GM12878 (cell line): ENCODE results near the gene ATP13A1. TPM values are rescaled to one million over a fixed set of nuclear protein-coding genes. Genes with fewer than 3 reads are reported as not detected.

Experiments used
- ATF7 ChIP-seq: fragments of 450-650 bp; IDR thresholded peaks from 2 replicates; pipeline ENCODE4 v1.6.1; 2016; ENCODE audit warnings: low read depth, mild to moderate bottlenecking
- CBFB ChIP-seq: IDR thresholded peaks from 2 replicates; pipeline ENCODE4 v1.6.1; 2016; ENCODE audit warnings: antibody characterized with exemption, low read depth
- DPF2 ChIP-seq: fragments of 450-650 bp; IDR thresholded peaks from 2 replicates; pipeline ENCODE4 v1.6.1; 2017; ENCODE audit warnings: mild to moderate bottlenecking
- FOS ChIP-seq: IDR thresholded peaks from 3 replicates; pipeline ENCODE4 v1.6.1; 2011; ENCODE audit warnings: borderline replicate concordance; ENCODE audit not compliant: insufficient read length; ENCODE audit errors: extremely low read depth
- GATAD2B ChIP-seq: fragments of 450-650 bp; conservative IDR thresholded peaks from 2 replicates; pipeline ENCODE4 v1.6.1; 2017; ENCODE audit warnings: low read depth, mild to moderate bottlenecking, moderate library complexity
- HDGF ChIP-seq: fragments of 450-650 bp; IDR thresholded peaks from 2 replicates; pipeline ENCODE4 v1.6.1; 2016; ENCODE audit warnings: antibody characterized with exemption
- MEF2B ChIP-seq: fragments of 450-650 bp; IDR thresholded peaks from 2 replicates; pipeline ENCODE4 v1.6.1; 2018; ENCODE audit warnings: mild to moderate bottlenecking, moderate library complexity; ENCODE audit not compliant: partially characterized antibody, poor library complexity, severe bottlenecking
- MTA2 ChIP-seq: fragments of 450-650 bp; IDR thresholded peaks from 2 replicates; pipeline ENCODE4 v1.6.1; 2016; ENCODE audit warnings: low read depth, mild to moderate bottlenecking, moderate library complexity
- MXI1 ChIP-seq: fragments of 150-350 bp; IDR thresholded peaks from 2 replicates; pipeline ENCODE4 v1.6.1; 2011; ENCODE audit warnings: low read depth, mild to moderate bottlenecking, inconsistent platforms, low read length, improper control_type of control experiment
- MYC ChIP-seq: IDR thresholded peaks from 2 replicates; pipeline ENCODE4 v1.6.1; 2011; ENCODE audit warnings: mild to moderate bottlenecking, low read length, moderate library complexity, inconsistent platforms; ENCODE audit not compliant: insufficient read depth, insufficient replicate concordance, insufficient read length, severe bottlenecking
- NBN ChIP-seq: fragments of 450-650 bp; IDR thresholded peaks from 2 replicates; pipeline ENCODE4 v1.6.1; 2016
- RAD51 ChIP-seq: fragments of 450-650 bp; IDR thresholded peaks from 2 replicates; pipeline ENCODE4 v1.6.1; 2016; ENCODE audit warnings: moderate library complexity, mild to moderate bottlenecking, inconsistent platforms
- RB1 ChIP-seq: fragments of 450-650 bp; formaldehyde crosslinking; IDR thresholded peaks from 2 replicates; pipeline ENCODE4 v1.6.1; 2017; ENCODE audit warnings: mild to moderate bottlenecking, borderline replicate concordance
- SP1 ChIP-seq: IDR thresholded peaks from one replicate; pipeline ENCODE4 v1.6.1; 2011; ENCODE audit warnings: low read depth, low read length
- TCF12 ChIP-seq: IDR thresholded peaks from 2 replicates; pipeline ENCODE4 v1.6.1; 2011; ENCODE audit warnings: low read depth, mild to moderate bottlenecking, low read length
- ZBED1 ChIP-seq: IDR thresholded peaks from 2 replicates; pipeline ENCODE4 v1.6.1; 2016; ENCODE audit warnings: borderline replicate concordance
- polyA plus RNA-seq, 11 experiments: library from polyadenylated mRNA; depleted of rRNA in 4 of 11; unstranded in 6 of 11; stranded (reverse) in 5 of 11; fragments of >200 nt; fragmentation: Nextera tagmentation in 4 of 11; fragmentation: Illumina TruSeq in 1 of 11; extraction: Ambion mirVana in 4 of 11; extraction: Trizol in 1 of 11; gene quantifications; 1 replicate in 1 of 11; 2 replicates in 10 of 11; pipeline versions ENCODE4 v1.2.1 to v1.2.3, GENCODE V29; 2011 to 2016; ENCODE audit warnings: inconsistent platforms in 2 of 11, missing spikeins in 2 of 11, low read depth in 1 of 11
- total RNA-seq, 4 experiments: library from RNA; depleted of rRNA in 3 of 4; stranded (reverse); fragments of >200 nt in 3 of 4; fragmentation: Illumina TruSeq in 1 of 4; extraction: Trizol in 1 of 4; gene quantifications; 2 replicates each; pipeline versions ENCODE4 v1.2.1 to v1.2.3, GENCODE V29; 2013 to 2021
- TF ChIP-seq, protein P1 (sequence below): fragments of 450-650 bp; IDR thresholded peaks from 2 replicates; pipeline ENCODE4 v1.6.1; 2017; ENCODE audit warnings: low read depth, mild to moderate bottlenecking, moderate library complexity
- TF ChIP-seq, protein P2 (sequence below): fragments of 450-650 bp; formaldehyde crosslinking; IDR thresholded peaks from 2 replicates; pipeline ENCODE4 v1.5.0; 2022; ENCODE audit warnings: mild to moderate bottlenecking, missing genetic modification characterization
- TF ChIP-seq, protein P3 (sequence below): IDR thresholded peaks from 2 replicates; pipeline ENCODE4 v1.6.1; 2011; ENCODE audit warnings: borderline replicate concordance, low read depth, mild to moderate bottlenecking, moderate library complexity, mixed read lengths, low read length; ENCODE audit not compliant: insufficient read depth; ENCODE audit errors: extremely low read length
- TF ChIP-seq, protein P4 (sequence below): IDR thresholded peaks from 2 replicates; pipeline ENCODE4 v1.6.1; 2012; ENCODE audit warnings: mild to moderate bottlenecking, low read depth, low read length

ATP13A1 gene
- total and polyA plus RNA-seq, 10 of the 15 experiments (the other 5 are each of a cell fraction or from before 2014, with no cell fraction given): 0.37 to 91.0 (median 29.8) TPM

DNA sequence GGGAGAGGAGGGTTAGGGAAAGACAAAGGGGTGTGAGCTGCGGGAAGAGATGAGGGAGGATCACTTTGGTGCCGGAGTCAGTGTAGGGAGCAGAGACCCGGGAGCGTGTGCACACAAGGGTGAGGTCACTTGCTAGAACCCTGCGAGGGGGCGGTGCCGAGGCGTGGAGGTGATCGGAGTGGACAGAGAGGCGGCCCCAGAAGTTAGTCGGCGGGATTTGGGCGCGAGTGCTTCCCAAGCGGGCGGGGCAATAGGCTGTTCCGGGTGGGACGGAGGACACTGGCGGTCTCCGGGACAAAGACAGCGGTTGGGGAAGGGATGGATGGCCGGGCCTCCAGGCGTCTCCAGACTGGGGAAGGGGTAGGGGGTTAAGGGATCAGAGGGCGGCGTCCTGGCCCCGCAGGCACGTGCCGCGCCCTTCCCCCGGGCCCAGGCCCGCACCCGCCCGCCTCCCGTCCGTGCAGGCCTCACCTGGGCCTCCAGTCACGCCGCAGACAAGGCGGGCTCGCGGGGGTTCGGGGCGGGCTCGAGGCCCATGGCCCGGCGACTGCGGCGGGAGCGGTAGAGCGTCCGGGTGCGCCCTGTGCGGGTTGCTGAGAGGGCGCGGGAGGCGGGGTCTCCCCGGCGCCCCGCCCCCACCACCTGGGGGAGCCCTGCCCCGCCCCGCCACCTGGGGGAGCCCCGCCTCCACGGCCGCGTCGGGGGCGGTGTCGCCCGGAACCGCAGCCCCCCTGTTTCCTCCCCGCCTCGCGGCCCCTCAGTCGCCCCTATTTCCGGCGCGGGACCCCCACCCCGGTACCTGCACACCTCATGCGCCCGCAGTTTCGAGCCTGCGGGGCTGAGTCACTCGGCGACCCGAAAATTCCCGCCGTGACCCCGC is 35.6 kb downstream of the ATP13A1 start, which contains the start of gene LPAR2 (continued):
- TF ChIP-seq, protein P1, sequence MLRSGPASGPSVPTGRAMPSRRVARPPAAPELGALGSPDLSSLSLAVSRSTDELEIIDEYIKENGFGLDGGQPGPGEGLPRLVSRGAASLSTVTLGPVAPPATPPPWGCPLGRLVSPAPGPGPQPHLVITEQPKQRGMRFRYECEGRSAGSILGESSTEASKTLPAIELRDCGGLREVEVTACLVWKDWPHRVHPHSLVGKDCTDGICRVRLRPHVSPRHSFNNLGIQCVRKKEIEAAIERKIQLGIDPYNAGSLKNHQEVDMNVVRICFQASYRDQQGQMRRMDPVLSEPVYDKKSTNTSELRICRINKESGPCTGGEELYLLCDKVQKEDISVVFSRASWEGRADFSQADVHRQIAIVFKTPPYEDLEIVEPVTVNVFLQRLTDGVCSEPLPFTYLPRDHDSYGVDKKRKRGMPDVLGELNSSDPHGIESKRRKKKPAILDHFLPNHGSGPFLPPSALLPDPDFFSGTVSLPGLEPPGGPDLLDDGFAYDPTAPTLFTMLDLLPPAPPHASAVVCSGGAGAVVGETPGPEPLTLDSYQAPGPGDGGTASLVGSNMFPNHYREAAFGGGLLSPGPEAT: 0 out of 2 replicates have a peak, but pooled peaks have one; percentile 35
- TF ChIP-seq, protein P2, sequence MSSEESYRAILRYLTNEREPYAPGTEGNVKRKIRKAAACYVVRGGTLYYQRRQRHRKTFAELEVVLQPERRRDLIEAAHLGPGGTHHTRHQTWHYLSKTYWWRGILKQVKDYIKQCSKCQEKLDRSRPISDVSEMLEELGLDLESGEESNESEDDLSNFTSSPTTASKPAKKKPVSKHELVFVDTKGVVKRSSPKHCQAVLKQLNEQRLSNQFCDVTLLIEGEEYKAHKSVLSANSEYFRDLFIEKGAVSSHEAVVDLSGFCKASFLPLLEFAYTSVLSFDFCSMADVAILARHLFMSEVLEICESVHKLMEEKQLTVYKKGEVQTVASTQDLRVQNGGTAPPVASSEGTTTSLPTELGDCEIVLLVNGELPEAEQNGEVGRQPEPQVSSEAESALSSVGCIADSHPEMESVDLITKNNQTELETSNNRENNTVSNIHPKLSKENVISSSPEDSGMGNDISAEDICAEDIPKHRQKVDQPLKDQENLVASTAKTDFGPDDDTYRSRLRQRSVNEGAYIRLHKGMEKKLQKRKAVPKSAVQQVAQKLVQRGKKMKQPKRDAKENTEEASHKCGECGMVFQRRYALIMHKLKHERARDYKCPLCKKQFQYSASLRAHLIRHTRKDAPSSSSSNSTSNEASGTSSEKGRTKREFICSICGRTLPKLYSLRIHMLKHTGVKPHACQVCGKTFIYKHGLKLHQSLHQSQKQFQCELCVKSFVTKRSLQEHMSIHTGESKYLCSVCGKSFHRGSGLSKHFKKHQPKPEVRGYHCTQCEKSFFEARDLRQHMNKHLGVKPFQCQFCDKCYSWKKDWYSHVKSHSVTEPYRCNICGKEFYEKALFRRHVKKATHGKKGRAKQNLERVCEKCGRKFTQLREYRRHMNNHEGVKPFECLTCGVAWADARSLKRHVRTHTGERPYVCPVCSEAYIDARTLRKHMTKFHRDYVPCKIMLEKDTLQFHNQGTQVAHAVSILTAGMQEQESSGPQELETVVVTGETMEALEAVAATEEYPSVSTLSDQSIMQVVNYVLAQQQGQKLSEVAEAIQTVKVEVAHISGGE: no peak
- TF ChIP-seq DPF2 (0 out of 2 replicates have a peak, but pooled peaks have one; percentile 73), MXI1 (0 out of 2 replicates have a peak, but pooled peaks have one; percentile 58), FOS (no peak), MYC (peak; percentile 29), CBFB (no peak), MEF2B (peak; percentile 41), NBN (0 out of 2 replicates have a peak, but pooled peaks have one; percentile 7), RAD51 (no peak), MTA2 (no peak), ZBED1 (no peak; the same call in 1 of the 2 replicates), GATAD2B (0 out of 2 replicates have a peak, but pooled peaks have one; percentile 82), TCF12 (no peak), ATF7 (peak; percentile 66; the same call in 1 of the 2 replicates), SP1 (no peak), HDGF (no peak), RB1 (0 out of 2 replicates have a peak, but pooled peaks have one; percentile 17)
- TF ChIP-seq, protein P3, sequence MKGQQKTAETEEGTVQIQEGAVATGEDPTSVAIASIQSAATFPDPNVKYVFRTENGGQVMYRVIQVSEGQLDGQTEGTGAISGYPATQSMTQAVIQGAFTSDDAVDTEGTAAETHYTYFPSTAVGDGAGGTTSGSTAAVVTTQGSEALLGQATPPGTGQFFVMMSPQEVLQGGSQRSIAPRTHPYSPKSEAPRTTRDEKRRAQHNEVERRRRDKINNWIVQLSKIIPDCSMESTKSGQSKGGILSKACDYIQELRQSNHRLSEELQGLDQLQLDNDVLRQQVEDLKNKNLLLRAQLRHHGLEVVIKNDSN: peak; percentile 13
- TF ChIP-seq, protein P4, sequence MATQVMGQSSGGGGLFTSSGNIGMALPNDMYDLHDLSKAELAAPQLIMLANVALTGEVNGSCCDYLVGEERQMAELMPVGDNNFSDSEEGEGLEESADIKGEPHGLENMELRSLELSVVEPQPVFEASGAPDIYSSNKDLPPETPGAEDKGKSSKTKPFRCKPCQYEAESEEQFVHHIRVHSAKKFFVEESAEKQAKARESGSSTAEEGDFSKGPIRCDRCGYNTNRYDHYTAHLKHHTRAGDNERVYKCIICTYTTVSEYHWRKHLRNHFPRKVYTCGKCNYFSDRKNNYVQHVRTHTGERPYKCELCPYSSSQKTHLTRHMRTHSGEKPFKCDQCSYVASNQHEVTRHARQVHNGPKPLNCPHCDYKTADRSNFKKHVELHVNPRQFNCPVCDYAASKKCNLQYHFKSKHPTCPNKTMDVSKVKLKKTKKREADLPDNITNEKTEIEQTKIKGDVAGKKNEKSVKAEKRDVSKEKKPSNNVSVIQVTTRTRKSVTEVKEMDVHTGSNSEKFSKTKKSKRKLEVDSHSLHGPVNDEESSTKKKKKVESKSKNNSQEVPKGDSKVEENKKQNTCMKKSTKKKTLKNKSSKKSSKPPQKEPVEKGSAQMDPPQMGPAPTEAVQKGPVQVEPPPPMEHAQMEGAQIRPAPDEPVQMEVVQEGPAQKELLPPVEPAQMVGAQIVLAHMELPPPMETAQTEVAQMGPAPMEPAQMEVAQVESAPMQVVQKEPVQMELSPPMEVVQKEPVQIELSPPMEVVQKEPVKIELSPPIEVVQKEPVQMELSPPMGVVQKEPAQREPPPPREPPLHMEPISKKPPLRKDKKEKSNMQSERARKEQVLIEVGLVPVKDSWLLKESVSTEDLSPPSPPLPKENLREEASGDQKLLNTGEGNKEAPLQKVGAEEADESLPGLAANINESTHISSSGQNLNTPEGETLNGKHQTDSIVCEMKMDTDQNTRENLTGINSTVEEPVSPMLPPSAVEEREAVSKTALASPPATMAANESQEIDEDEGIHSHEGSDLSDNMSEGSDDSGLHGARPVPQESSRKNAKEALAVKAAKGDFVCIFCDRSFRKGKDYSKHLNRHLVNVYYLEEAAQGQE: no peak
